DOHH2 (cell line): Measurements from ENCODE around the gene HERC2.
"Not testable (repeated sequence)": the region's sequence is repeated elsewhere in the genome, so short reads cannot be mapped to it uniquely, and the experiment has no call there.

Source experiments
- CTCF ChIP-seq: fragments of 200-600 bp; sonication (generic); IDR thresholded peaks from one replicate; pipeline ENCODE4 v1.5.1; 2014; ENCODE audit warnings: antibody characterized with exemption, mild to moderate bottlenecking, low read depth, low read length; ENCODE audit not compliant: poor library complexity, severe bottlenecking
- EZH2phosphoT487 ChIP-seq: fragments of 200-600 bp; sonication (generic); IDR thresholded peaks from 2 replicates; pipeline ENCODE4 v1.6.1; 2017; ENCODE audit warnings: borderline replicate concordance, mild to moderate bottlenecking, antibody characterized with exemption, low read length, moderate library complexity, mixed read lengths

- TF ChIP-seq CTCF, EZH2phosphoT487: not testable (repeated sequence)
These were observed 36.0 kb upstream of the HERC2 start, which contains the start of gene GOLGA6L24 for GRCh38 chr15:28357984-28358383.
